Measurements from ENCODE around the gene GAK.

Gene GAK

DNA sequence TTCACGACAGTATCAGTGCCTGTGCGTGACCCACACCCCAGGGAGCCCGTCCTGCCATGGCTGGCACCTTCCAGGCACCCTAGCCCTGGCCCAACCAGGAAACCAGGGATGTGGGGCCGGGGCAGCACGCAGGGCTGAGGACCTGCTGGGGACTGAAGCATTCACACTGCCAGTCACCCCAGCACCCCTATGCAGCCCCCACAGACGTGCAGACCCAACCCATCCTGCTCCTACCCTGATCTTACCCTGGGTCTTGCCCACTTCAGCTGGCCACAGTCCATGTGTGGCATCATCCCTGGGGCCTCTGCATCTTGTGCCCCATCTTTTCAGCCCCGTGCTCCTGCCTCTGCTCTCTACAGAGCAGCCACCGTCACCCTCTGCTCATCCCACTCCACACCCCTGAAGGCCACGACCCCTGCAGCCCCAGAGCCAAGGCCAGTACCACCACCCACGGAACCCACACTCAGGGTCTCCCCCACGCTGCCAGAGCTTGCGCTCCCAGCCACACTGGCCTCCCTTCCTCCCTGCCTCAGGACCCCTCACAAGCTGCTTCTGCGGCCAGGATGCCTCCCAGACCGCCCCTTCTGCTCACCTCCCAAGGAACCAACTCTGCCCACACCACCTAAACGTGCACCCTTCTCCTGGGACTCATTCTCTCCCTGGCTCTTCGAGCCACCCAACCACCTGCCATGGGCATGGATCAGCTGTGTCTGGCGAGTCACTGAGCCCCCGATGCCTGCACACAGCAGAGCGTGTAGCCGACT lies 25.6 kb downstream of the GAK start:
- DNase-seq = no peak

DNA sequence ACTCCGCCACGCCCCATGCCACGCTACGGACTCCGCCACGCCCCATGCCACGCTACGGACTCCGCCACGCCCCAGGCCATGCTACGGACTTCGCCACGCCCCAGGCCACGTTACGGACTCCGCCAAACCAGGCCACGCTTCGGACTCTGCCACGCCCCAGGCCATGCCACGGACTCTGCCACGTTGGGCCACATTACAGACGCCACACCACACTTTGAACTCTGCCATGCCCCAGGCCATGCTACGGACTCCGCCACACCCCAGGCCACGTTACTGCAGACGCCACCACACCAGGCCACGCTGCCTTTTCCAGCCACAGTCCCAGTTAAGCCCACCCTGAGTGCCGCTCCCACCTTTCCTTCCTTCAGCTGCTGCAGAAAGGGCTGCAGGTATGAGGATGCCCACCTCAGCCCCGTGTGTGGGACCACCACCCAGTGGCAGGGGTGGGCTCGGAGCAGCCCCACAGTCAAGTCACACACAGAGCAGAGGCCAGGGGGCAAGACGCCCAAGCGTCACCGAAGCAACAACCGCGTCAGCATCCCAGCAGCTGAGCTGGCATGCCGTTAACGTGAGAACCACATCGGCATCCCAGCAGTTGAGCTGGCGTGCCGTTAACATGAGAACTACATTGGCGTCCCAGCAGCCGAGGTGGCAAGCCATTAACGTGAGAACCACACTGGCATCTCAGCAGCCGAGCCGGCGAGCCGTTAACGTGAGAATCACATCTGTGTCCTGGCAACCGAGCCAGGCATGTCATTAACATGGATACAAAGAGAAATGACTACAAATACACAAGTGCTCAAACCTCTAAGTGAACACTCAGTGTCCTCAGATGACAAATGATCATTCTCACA lies 26.4 kb downstream of the GAK start:
- DNase-seq = no peak

GRCh38 chr4:903066-904046 lies 28.8 kb downstream of the GAK start:
- DNase-seq = no peak

GRCh38 chr4:901192-901910 lies 30.8 kb downstream of the GAK start:
- no peak for DNase-seq

DNA sequence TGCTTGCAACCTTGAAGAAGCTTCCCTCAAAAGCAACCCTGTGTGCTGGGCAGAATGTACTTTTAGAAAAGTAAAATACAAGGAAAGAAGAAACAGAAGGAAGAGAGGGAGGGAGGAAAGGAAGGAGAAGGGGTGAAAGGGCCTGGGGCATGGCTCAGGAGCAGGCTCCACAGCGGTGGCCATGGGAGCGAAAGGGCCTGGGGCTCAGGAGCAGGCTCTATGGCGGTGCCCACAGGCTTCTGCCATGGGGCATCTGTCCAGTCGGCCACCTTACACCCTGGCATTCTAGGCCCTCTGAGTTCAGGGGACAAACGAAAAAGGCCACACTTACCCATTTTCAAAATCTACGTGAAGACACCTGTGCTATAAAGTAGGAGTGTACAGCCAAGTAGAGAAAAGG lies 31.4 kb downstream of the GAK start:
- no peak for DNase-seq

GRCh38 chr4:900073-900472 lies 32.0 kb downstream of the GAK start:
- DNase-seq = no peak

- DNase-seq = no peak
Measured at GRCh38 chr4:899556-899906, 32.6 kb downstream of the GAK start.

- no peak for DNase-seq
Measured at GRCh38 chr4:898869-899555, 33.1 kb downstream of the GAK start.

- DNase-seq = no peak
Measured at GRCh38 chr4:898123-898522, 34.0 kb downstream of the GAK start.

DNA sequence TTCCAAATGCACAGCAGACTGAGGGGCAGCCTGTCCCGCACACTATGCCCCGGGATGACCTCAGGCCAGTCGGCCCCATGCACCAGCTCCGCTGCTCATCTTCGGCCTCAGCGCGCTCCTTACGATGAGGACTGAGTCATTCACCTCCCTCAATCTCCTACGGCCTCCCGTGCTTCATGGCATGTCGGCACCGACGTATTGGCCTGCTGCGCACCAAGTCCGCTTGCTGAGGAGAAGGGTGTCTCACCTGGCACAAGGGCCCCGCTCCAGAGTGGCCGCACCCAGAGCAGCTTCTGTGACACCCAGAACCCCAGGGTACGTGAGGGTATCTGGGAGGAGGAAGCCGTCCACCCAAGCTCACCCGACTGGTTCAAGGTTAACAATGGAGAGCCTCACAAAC lies 35.5 kb downstream of the GAK start:
- no peak for DNase-seq

- peak in 1 of 2 experiments; percentile 19 for DNase-seq
Measured at GRCh38 chr4:896216-896615, 35.9 kb downstream of the GAK start.

- DNase-seq = no peak
Measured at GRCh38 chr4:895596-895995, 36.5 kb downstream of the GAK start.

DNA sequence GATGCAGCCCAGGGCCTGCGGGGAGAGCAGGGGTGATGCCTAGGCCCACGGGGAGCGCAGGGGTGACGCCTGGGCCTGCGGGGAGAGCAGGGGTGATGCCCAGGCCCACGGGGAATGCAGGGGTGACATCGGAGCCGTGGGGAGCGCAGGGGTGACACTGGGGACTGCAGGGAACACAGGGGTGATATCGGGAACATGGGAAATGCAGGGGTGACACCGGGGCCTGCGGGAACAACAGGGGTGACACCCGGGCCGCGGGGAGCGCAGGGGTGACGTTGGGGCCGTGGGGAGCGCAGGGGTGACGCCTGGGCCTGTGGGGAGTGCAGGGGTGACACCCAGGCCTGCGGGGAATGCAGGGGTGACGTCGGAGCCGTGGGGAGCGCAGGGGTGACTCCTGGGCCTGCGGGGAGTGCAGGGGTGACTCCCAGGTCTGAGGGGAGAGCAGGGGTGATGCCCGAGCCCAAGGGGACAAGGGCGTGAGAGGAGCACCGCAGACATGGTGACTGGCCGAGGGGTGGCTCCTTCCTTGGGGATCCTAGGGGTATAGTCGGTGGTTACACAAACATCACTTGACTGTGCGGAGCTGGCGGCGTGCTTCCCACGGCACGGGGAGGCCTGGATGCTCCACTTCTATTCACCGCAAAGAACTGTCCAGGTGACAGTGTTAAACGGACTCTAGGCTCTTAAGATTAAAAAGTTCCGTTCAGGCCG lies 38.0 kb downstream of the GAK start:
- no peak for DNase-seq

GRCh38 chr4:893276-893994 lies 38.7 kb downstream of the GAK start:
- no peak for DNase-seq

DNA sequence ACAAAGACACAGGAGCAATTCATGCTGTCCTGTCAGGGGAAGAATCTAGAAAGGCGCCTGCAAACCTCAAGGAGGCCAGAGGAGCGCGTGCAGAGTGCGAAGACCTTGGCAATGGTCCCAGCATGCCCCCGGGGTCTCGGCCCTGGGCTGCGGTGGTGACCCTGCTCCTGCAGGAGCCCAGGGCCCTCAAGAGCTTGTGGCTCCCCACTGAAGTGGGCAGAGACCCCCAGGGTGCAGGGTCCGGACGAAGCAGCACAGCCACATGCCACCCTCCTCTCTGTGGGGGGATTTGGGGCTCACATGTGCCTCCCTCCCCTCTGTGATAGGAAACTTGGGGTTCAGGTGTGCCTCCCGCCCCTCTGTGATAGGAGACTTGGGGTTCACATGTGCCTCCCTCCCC lies 39.3 kb downstream of the GAK start:
- no peak for DNase-seq

GRCh38 chr4:891747-892146 lies 40.4 kb downstream of the GAK start:
- peak in 1 of 2 experiments; percentile 16 for DNase-seq

DNA sequence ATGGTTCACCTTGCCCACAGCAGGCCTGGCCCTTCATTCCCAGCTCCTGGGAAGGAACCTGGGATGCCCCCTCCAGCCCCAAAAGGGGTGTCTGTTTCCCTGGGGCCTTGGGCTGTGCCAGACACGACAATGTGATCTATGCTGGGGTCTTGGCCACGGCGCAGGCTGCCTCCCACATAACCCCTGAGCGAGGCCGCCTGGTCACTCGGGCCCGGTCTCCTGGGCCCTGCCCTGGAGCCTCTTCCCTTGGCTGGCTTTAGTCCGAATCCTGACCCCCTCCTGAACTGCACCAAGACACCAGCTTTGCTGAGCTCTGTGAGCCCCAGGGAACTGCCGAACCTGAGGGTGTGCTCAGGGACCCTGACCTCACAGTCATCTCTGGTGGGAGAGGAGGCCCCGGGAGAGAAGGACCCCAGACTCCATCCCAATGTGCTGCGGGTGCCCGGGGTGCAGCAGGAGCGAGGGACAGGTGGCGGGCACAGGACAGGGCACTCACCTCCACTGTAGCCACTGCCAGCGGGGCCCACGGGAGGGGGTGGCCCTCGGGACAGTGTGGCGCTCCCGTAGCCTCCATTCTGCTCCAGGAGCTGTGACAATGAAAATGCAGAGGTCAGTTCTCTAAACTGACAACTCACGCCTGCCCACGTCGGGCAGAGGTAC lies 42.0 kb downstream of the GAK start:
- DNase-seq = no peak

GRCh38 chr4:889516-889915 lies 42.6 kb downstream of the GAK start:
- DNase-seq = no peak

DNA sequence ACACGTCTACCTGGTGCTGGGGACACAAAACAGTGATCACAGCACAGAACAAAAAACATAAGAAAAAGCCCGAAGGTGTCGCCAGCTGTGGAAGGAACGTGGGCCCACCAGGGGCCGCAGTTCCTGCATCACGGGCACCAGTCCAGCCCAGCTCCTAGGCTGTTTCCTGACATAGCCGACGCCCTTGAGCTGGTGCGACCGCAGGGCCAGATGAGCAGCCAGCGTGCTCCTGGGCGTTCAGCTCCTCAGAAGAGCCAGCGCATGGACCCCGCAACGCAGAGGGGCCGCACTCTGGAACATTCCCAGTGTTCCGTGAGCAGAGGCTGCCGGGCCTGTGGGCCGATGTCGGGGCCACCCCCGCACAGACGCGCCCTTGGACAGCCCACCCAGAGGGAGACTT lies 44.1 kb downstream of the GAK start:
- DNase-seq = no peak

Data from NCI-H526 (cell line).